ENCODE results near the gene TBX21.
"Not testable (repeated sequence)": the region's sequence is repeated elsewhere in the genome, so short reads cannot be mapped to it uniquely, and the experiment has no call there.

The TBX21 gene

DNA sequence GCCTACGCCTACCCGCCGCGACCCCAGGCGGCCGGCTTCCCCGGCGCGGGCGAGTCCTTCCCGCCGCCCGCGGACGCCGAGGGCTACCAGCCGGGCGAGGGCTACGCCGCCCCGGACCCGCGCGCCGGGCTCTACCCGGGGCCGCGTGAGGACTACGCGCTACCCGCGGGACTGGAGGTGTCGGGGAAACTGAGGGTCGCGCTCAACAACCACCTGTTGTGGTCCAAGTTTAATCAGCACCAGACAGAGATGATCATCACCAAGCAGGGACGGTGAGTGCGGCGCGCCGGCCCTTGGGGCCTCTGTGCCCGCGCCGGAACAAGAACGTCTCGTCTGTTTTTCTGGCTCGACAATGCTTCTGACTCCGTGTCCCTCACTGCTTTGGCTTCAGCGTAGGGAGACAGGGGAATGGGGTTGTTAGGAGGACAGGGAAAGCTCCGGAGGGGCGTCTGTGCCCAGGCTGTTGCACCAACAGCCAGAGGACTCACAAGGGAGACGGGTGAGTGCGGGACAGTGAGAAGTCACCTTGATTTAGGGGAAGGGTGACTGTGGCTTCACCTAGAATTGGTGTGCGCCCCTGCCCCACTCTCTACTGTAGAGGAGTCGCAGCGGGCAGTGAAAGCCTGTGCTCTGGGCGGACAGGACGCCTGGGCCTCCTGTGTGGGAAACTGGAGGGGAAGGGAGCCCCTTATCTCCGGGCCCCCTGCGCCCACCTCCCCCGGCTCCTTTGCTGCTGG is 806 bp downstream of the TBX21 start:
- DNase-seq, result no peak

DNA sequence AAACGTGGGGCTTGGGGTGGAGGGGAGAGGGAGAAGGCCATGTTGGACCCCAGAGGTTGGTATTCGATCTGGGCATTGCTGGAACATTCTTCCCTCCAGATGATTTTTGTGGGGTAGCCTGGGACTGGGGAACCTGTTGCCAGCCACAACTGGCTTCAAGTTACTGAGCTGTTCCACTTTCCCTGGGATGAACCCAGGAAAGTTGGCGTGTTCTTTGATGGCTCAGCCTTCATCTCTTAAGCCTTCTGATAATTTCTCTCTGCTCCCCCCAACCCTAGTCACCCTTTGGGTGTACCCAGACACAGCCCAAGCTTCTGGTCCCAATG is 2.1 kb downstream of the TBX21 start:
- DNase-seq, result no peak

DNA sequence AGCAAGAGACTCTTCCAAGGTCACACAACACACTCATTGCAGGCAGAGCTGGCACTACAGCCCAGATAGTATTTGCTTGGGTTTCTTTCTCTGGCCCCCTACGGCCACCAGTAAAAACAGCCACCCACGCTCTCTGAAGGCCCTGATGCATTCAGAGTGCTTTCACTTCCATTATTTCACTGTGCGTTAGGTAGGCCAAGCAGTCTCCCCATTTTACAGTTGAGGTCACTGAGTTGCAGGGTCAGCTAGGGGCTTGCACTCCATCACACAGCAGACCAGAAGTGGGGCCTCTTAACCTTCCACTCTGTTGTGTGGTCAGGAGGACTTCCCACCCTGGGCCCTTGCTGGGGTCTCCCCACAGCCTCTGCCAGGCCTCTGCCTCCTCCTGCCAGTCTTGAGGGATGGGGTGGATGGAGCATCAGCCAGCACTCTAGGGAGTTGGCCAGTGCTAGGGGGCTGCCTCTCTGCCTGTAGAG is 2.5 kb downstream of the TBX21 start:
- no peak for DNase-seq

DNA sequence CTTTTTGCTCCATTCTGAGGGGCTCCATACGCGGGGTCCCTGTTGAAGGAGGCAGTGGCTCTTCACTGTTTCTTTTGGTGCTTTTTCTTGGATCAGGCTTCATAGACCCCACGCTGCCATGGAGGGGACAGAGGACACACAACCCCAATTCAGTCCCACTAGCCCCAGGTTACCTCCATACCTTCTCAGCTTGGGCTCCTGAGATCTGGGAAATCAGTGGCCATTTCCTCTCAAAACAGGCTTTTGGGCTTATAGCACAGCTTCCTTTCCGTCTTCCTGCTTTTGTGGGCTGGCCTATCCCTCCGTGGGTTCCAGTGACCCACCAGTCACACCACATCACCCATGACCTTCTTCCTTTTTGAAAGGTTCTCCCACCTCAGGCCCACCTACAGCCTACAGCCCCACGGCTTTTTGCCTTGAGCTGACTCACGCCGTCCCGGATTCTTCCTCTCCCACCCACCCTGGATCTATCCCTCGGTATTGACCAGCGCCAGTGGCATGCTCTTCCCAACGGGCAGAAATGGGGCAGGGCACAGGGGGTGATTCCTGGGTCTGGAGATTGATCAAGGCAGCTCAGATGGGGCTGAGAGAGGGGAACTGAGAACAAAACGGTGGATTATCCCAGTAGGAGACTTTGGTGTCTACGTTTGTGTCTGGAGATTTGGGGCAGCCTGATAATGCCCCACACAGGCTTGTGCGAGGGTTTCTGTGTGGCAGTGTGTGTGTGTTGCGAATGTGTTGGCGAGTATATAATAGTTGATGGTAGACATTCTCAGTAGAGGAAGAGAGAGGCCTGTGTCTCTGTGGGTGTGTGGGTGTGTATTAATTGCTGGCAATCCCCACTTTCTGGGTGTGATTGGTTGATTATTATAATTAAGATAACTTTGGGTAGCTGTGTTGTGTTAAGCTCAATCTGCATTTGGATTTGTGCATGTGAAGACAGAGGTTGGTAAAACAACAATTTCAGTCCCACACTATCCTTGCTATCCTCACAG is 3.8 kb downstream of the TBX21 start:
- no peak for DNase-seq

DNA sequence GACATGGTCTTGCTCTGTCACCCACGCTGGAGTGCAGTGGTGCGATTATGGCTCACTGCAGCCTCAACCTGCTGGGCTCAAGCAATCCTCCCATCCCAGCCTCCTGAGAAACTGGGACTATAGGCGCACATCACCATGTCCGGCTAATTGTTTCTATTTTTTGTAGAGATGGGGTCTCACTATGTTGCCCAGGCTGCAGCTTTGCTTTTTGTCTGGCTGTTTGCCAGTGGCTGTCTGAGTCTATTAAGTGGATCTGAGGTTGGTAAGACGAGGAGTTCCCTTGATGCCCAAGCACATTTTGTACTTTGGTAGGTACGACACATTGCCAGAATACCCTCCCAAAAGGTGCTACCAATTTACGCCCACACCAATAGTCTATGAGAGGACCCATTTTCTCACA is 5.1 kb downstream of the TBX21 start:
- no peak for DNase-seq

DNA sequence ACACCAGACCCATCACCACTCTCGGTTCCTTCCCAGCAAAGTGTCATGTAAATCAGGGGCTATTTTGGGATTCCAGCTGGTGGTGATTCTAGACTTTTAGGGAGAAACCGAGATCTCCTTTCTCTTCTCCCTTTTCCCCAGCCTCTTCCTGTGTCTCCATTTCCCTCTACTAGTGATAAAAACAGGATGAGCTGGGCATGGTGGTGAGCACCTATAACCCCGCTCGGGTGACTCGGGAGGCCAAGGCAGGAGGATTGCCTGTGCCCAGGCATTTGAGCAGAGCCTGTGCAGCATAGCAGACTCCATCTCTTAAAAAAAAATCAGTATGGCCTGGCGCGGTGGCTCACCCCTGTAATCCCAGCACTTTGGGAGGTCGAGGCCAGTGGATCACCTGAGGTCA is 6.1 kb downstream of the TBX21 start:
- no peak for DNase-seq

DNA sequence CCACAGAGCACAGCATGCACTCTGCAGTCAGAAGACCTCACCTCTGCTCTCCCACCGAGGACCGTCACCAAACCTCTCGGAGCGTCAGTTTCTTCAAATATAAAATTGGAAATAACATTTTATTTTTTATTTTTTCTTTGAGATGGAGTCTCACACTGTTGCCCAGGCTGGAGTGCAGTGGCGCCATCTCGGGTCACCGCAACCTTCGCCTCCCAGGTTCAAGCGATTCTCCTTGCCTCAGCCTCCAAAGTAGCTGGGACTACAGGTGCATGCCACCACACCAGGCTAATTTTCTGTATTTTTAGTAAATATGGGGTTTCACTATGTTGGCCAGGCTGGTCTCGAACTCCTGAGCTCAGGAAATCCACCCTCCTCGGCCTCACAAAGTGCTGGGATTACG is 6.9 kb downstream of the TBX21 start:
- DNase-seq, result not testable (repeated sequence)

DNA sequence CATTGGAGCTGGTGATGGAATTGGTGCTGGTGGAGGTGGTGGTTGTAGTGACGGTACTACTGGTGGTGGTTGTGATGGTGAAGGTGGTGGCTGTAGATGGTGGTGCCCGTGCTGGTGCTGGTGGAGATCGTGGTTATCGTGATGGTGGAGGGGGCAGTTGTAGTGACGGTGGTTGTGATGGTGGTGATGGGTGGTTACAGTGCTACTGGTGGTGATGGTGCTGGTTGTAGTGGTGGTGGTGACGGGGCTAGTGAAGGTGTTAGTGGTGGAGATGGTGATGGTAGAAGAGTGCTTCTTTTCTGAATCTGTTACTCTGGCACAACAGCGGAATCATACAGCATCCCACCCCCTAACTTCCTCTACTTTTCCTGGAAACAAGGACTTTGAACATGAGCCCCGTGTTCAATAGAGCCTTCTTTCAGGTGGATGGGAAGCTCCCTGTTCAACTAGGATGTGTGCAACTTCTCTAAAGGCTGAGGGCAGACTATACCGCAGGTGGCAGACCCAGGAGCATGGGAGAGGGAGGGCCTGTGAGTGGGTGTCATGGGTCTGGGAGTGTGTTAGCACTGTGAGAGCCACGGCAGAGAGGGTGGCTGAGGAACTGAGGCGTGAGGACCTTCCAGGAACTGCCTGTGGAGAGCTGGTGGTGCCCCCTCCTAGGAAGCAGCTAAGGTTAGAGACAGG is 8.2 kb downstream of the TBX21 start:
- no peak for DNase-seq

DNA sequence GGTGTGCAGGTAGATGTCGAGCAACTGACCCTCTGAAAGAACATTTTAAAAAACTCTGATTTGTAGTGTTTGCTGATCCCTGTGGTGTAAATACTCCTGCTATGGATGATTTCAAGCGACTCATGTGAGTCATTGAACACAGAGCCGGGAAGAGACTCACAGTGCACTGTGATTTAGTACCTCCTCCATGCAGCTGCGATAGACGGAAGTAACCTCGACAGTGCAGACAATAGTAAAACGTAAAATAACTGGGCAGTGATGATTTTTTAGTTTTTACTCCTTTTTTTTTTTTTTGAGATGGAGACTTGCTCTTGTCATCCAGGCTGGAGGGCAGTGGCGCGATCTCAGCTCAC is 8.7 kb downstream of the TBX21 start:
- DNase-seq, result no peak

DNA sequence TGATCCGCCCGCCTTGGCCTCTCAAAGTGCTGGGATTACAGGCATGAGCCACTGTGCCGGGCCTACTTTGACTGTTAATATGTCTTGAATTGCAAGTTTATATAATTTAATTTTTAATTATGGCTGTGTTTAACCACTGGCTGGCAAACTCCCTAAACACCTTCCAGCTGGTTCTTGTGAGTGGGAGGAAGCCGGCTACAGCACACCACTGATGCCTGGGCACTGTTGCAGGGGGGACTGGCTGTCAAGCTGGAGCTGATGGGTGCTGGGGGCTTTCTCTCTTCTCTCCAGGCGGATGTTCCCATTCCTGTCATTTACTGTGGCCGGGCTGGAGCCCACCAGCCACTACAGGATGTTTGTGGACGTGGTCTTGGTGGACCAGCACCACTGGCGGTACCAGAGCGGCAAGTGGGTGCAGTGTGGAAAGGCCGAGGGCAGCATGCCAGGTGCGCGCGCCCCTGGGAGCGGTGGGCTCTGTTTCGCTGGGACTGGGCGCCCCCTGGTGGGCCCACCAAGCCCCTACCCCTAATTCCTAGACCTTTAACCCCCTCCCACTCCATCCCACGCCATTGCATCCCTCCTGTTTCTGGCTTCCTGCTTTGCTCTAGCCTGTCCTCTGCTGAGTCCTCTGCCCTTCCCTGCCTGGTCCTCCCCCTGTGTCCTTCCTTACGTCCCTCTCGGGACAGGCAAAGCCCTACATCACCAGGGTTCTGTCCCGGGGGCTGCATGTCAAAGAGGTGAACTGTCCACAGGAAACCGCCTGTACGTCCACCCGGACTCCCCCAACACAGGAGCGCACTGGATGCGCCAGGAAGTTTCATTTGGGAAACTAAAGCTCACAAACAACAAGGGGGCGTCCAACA is 9.5 kb downstream of the TBX21 start:
- DNase-seq, result peak in 1 of 2 experiments; percentile 23

DNA sequence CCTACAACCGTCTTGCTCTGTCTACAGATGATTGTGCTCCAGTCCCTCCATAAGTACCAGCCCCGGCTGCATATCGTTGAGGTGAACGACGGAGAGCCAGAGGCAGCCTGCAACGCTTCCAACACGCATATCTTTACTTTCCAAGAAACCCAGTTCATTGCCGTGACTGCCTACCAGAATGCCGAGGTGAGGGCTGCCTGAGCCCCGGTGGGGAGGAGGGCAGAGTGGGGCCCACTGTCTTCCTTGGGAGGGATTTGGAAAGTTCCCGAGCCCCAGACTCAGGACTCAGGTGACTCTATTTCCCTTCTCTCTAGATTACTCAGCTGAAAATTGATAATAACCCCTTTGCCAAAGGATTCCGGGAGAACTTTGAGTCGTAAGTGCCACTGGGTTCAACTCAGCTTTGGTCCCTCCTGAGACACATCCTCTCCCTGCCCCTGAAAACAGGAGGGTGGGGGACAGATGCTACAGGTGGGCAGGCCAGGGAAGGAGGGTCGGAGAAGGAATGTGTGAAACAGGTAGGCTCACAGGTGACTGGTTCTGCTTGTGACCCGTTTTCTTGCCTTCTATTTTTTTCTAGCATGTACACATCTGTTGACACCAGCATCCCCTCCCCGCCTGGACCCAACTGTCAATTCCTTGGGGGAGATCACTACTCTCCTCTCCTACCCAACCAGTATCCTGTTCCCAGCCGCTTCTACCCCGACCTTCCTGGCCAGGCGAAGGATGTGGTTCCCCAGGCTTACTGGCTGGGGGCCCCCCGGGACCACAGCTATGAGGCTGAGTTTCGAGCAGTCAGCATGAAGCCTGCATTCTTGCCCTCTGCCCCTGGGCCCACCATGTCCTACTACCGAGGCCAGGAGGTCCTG is 11.4 kb downstream of the TBX21 start:
- no peak for DNase-seq

DNA sequence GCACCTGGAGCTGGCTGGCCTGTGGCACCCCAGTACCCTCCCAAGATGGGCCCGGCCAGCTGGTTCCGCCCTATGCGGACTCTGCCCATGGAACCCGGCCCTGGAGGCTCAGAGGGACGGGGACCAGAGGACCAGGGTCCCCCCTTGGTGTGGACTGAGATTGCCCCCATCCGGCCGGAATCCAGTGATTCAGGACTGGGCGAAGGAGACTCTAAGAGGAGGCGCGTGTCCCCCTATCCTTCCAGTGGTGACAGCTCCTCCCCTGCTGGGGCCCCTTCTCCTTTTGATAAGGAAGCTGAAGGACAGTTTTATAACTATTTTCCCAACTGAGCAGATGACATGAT is 12.0 kb downstream of the TBX21 start:
- DNase-seq, result no peak

DNA sequence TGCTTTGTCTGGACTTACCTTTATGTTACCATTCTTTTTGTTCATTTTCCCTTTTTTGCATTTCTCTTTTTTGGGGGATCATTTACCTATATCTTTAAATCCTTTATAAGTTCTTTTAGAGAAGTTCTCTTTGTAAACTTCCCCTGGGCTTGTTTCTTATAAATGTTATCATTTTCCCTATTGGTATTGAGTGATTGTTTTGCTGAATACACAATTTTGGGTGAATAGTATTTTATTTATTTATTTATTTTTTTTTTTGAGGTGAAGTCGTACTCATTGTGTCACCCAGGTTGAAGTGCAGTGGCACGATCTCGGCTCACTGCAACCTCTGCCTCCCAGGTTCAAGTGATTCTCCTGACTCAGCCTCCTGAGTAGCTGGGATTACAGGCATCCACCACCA is 18.4 kb downstream of the TBX21 start:
- DNase-seq, result no peak

DNA sequence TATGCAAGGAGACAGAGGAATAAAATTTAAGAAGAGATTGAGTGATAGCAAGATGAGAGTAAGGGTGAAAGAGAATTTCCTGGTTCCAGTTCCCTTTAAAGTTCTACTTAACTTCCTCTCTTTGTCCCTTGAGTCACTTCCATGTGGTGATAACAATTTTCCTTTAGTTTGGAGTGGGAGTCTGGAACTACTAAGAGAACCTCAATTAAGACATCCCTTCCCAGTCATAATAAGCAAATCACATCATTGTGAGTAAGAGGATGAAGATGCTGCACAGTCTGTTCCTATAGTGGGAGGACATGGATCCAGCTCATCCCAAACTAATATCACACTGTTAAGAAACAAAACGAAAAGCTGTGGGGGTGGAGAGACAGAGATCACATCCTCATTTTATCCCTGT is 24.4 kb downstream of the TBX21 start:
- DNase-seq, result no peak

DNA sequence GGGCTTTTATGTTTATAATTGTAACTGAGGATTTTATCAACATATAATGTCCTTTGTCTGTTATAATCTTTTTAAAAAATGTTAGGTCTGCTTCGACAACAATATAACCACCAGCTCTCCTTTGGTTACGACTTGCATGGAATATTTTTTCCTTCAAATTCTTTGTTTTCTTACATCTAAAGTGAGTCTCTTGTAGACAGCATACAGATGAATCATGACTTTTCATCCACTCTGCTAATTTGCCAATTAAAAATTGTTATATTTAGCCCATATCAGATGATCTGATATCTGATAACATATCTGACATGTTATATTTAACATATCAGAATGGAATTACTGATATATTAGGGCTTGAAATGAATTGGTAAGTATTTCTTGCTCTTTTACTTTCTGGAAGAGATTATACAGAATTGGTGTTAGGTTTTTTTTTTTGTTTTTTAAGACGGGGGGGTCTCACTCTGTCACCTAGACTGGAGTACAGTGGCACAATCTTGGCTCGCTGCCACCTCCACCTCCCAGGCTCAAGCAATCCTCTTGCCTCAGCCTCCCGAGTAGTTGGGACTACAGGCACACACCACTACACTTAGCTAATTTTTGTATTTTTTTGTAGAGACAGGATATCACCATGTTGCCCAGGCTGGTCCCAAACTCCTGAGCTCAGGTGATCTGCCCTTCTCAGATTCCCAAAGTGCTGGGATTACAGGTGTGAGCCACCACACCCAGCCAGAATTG is 27.5 kb downstream of the TBX21 start:
- no peak for DNase-seq

DNA sequence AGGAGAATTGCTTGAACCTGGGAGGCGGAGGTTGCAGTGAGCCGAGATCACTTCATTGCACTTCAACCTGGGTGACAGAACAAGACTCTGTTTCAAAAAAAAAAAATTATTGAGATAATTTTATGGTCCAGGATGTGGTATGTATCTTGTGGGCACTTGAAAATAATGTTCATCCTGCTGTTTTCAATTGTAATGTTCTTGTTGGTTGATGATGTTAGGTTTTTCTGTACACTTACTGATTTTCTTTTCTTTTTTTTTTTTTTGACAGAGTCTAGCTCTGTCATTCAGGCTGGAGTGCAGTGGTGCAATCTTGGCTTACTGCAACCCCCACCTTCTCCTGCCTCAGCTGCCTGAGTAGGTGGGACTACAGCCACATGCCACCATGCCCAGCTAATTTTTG is 29.7 kb downstream of the TBX21 start:
- DNase-seq, result no peak

DNA sequence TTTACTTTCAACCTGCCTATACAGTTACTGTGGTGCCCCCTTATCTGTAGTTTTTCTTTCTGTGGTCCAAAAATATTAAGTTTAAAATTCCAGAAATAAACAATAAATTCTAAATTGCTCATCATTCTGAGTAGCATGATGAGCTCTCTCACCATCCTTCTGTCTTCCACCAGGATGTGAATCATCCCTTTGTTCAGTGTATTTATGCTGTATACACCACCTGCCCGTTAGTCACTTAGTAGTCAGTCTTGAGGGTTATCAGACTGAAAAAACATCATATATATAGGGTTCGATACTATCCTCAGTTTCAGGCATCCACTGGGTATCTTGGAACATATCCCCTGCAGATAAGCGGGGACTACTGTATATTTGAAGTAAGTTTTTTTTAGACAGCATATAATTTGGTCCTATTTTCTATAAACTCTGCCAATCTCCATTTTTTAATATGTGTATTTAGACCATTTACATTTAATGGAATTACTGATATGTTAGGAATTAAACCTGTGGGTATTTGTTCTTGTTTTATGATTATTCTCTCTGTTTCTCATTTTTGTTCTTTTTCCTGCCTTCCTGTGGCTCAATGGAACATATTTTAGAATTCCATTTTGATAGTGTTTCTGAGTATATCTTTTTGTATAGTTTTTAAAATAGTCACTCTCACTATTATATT is 31.0 kb downstream of the TBX21 start:
- no peak for DNase-seq

DNA sequence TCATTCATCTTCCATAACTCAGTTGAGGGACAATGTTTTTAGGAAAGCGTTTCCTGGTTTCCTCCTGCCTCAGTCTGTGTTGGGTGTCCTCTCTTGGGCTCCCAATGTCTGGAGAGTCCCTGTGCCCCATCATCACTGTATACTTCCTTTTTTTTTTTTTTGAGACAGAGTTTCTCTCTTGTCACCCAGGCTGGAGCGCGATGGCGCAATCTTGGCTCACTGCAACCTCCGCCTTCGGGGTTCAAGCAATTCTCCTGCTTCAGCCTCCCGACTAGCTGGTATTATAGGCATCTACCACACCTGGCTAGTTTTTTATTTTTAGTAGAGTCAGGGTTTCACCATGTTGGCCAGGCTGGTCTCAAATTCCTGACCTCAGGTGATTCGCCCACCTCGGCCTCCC is 40.6 kb downstream of the TBX21 start:
- not testable (repeated sequence) for DNase-seq

DNA sequence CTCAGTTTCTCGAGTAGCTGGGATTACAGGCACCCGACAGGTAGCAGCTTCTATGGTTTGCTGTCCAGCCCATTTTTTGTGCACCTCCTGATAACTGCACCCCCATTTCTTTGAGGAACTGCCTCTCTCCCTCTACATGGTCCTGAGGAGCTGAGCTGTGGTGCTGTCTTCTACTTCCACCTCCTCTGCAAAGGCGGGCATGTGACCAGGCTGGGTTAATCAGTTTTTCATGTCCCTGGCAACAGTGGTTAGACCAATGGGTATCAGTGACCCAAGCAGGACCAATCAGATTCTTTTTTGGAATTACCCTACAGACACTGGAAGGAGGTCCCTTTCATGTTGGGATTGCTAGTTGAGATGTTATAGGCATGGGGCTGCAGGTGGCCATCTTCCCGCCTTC is 41.3 kb downstream of the TBX21 start:
- no peak for DNase-seq

DNA sequence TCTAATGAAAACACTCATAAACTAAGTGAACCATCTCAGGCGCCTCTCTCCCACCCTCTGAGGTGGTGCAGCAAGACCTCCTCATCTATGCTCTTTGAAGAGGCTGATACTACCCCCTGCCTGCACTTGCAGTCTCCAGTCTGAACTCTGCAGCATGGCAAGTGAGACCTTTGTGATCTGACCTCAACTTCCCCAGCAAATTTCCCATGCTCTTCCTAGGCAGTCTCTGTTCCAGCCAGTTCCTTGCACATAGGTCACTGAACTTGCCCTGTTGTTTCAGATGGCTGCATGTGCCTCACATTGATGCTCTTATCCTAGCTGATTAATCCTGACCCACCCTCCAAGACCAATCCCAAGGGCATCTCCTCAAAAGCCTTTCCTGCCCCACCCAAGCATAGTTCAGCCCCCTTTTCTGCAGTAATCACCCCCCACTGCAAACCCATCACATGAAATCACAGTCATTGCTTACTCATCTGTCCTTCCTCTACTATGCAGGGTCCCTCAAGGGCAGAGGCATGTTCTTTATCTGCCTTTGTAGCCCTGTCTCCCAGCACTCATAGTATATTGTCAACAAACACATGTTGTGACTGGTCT is 42.0 kb downstream of the TBX21 start:
- DNase-seq, result no peak
